Activated B cell treated with CpG ODN at 0.5 μM for 24 hours (primary cell): ENCODE measurements around the gene FAAP100. TPM values are rescaled to one million over a fixed set of nuclear protein-coding genes. Genes with fewer than 3 reads are reported as not detected.

Source experiments
- ATAC-seq: fragments of 200-7000 bp; cut with Tn5 transposase; one replicate; pipeline ENCODE4 v1.10.0; 2021; ENCODE audit warnings: low read depth, mild to moderate bottlenecking, moderate library complexity
- CTCF ChIA-PET: fragments of 350-600 bp; sonication (Branson Sonifier 250); formaldehyde crosslinking; loops from one replicate; lab custom pipeline; 2021; ENCODE audit warnings: antibody characterized with exemption; lab: Charles Lee
- POLR2A ChIA-PET: fragments of 350-600 bp; sonication (Branson Sonifier 250); formaldehyde crosslinking; loops from one replicate; lab custom pipeline; 2021; ENCODE audit warnings: antibody characterized with exemption; lab: Charles Lee
- DNase-seq: peaks from one replicate; pipeline ENCODE4 v3.0.0; 2022
- H3K27ac Mint-ChIP-seq: one replicate; pipeline ENCODE4 v1.8.0; 2020; ENCODE audit warnings: mixed read lengths
- H3K27me3 Mint-ChIP-seq: one replicate; pipeline ENCODE4 v1.8.0; 2021; ENCODE audit warnings: mixed read lengths
- H3K36me3 Mint-ChIP-seq: one replicate; pipeline ENCODE4 v1.8.0; 2021; ENCODE audit warnings: low read depth, mixed read lengths
- H3K4me1 Mint-ChIP-seq: one replicate; pipeline ENCODE4 v1.8.0; 2021; ENCODE audit warnings: mixed read lengths
- H3K4me3 Mint-ChIP-seq: one replicate; pipeline ENCODE4 v1.8.0; 2020; ENCODE audit warnings: mild to moderate bottlenecking, mixed read lengths
- H3K9me3 Mint-ChIP-seq: one replicate; pipeline ENCODE4 v1.8.0; 2020; ENCODE audit warnings: mixed read lengths
- CTCF ChIP-seq: fragments of 200-600 bp; IDR thresholded peaks from one replicate; pipeline ENCODE4 v1.8.0; 2022; ENCODE audit warnings: antibody characterized with exemption, mild to moderate bottlenecking
- intact Hi-C: fragments of 100-400 bp; cut with micrococcal nuclease; formaldehyde crosslinking; loops from one replicate; pipeline ENCODE4 v1.15.1; 2024
- total RNA-seq: library from RNA; stranded (reverse); gene quantifications from 2 replicates; pipeline ENCODE4 v1.2.3, GENCODE V29; 2022

FAAP100 gene
- total RNA-seq, 1 donor from 2014 or later, result 48.2 TPM

- no peak for TF ChIP-seq CTCF
- ChIA-PET CTCF (no interaction called here), POLR2A (no interaction called here)
- H3K9me3 Mint-ChIP-seq, result no peaks in the 10 kb centered on the region
- H3K4me1 Mint-ChIP-seq, result no peaks in the 10 kb centered on the region
- no peak overlapping the region for H3K4me3 Mint-ChIP-seq
- intact Hi-C loops, result no loop called here
- no peak overlapping the region for H3K27ac Mint-ChIP-seq
- H3K36me3 Mint-ChIP-seq, result peaks cover 87% of the 10 kb centered on the region
- DNase-seq, result no peak
- no peaks in the 10 kb centered on the region for H3K27me3 Mint-ChIP-seq
- ATAC-seq, result no peak
These were observed 18.8 kb upstream of the FAAP100 start for GRCh38 chr17:81570964-81571363.

DNA sequence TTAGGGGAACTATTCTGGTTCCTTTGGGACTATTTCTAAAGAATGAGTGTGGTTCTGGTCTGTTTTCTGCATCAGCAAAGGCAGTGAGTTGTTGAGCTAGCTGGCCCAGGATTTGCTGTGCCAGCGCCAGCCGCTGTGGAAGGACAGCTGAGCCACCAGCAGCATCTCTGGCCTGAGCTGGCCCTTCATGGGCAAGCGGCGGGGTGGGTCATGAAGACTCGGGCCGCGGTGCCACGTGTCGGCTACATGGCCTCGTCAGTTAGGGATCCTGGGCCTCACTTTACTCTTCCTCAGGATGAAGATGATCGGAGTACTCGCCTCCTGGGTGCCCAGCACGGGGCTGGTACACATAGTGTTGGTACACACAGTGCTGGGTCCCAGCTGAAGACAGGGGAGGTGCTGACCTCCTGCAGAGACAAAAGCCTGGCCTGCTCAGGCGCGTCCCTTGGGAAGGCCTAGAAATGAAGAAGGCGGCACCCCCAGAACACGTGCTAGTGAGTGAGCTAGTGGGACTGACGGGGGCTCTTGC is 17.9 kb upstream of the FAAP100 start:
- H3K27me3 Mint-ChIP-seq, result no peaks in the 10 kb centered on the region
- DNase-seq (no peak), ATAC-seq (no peak)
- H3K36me3 Mint-ChIP-seq, result peaks cover 89% of the 10 kb centered on the region
- POLR2A ChIA-PET, result interaction anchor here (0.5 kb wide), 1 partner anchor 16 kb away, joined by 4 read pairs; no protein-coding TSS in a partner anchor
- intact Hi-C loops, result no loop called here
- CTCF ChIA-PET, result no interaction called here
- H3K9me3 Mint-ChIP-seq, result no peaks in the 10 kb centered on the region
- TF ChIP-seq CTCF, result no peak
- H3K27ac Mint-ChIP-seq, result no peak overlapping the region
- no peaks in the 10 kb centered on the region for H3K4me1 Mint-ChIP-seq
- H3K4me3 Mint-ChIP-seq, result no peak overlapping the region

DNA sequence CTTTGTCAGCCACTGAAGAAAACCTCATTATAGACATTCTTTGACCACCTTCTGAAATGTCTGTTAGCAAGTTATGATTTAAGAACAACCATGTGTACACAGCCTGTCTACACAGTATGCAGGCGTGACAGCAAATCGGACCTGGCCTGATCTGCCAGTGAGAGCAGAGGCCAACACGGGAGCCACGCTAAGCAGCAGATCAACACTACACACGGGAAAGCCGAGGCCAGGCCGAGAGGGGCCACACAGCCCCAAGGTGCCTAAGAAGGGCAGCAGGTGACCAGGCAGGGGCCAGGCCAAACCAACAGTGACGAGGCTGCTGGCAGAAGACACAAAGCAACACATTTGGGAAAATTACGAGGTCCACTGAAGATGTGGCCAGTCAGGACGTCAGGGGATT is 16.3 kb upstream of the FAAP100 start:
- DNase-seq (no peak), ATAC-seq (no peak)
- no peak overlapping the region for H3K4me3 Mint-ChIP-seq
- H3K27ac Mint-ChIP-seq, result no peak overlapping the region
- H3K4me1 Mint-ChIP-seq, result peaks cover 3% of the 10 kb centered on the region
- TF ChIP-seq CTCF, result no peak
- H3K9me3 Mint-ChIP-seq, result no peaks in the 10 kb centered on the region
- ChIA-PET CTCF (interaction anchor here (1.4 kb wide), 1 partner anchor 33 kb away, joined by 3 read pairs; no protein-coding TSS in a partner anchor), POLR2A (no interaction called here)
- H3K27me3 Mint-ChIP-seq, result no peaks in the 10 kb centered on the region
- peaks cover 87% of the 10 kb centered on the region for H3K36me3 Mint-ChIP-seq
- intact Hi-C loops, result no loop called here

DNA sequence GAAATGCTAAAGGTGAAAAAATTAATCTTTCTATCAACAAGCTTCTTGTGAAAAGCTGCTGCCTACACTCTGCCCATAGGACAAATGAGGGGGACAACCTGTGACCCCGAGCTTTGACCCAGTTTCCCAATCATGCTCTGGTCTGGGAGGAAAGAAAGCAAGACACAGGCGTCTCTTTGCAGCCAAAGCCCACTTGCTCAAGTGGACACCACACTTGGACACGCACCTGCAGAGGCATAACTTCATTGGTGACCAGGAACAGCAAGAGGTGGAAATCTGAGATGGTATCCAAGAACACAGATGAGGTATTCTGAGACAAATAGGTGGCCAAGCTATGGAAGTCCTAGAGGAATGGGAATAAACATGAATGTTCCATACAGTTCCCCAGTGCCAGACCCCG is 15.0 kb upstream of the FAAP100 start:
- DNase-seq (no peak), ATAC-seq (no peak)
- POLR2A ChIA-PET, result no interaction called here
- peaks cover 14% of the 10 kb centered on the region for H3K4me1 Mint-ChIP-seq
- no peaks in the 10 kb centered on the region for H3K27me3 Mint-ChIP-seq
- H3K27ac Mint-ChIP-seq, result no peak overlapping the region
- H3K9me3 Mint-ChIP-seq, result no peaks in the 10 kb centered on the region
- no peak for TF ChIP-seq CTCF
- intact Hi-C loops, result no loop called here
- H3K4me3 Mint-ChIP-seq, result no peak overlapping the region
- CTCF ChIA-PET, result no interaction called here
- peaks cover 88% of the 10 kb centered on the region for H3K36me3 Mint-ChIP-seq

GRCh38 chr17:81566461-81567126 is 14.4 kb upstream of the FAAP100 start:
- POLR2A ChIA-PET, result no interaction called here

More at GRCh38 chr17:81566461-81567126, 14.4 kb upstream of the FAAP100 start:
- no peaks in the 10 kb centered on the region for H3K9me3 Mint-ChIP-seq
- no peak overlapping the region for H3K27ac Mint-ChIP-seq
- ATAC-seq (no peak), DNase-seq (no peak)
- no peak overlapping the region for H3K4me3 Mint-ChIP-seq
- peaks cover 19% of the 10 kb centered on the region for H3K4me1 Mint-ChIP-seq
- H3K36me3 Mint-ChIP-seq, result peaks cover 86% of the 10 kb centered on the region
- CTCF ChIA-PET, result no interaction called here
- intact Hi-C loops, result no loop called here
- H3K27me3 Mint-ChIP-seq, result no peaks in the 10 kb centered on the region
- TF ChIP-seq CTCF, result no peak
